Lung (tissue), 12 donors: ENCODE data around the gene CEP72. TPM values are rescaled to one million over a fixed set of nuclear protein-coding genes. Genes with fewer than 3 reads are reported as not detected.

Experiments used
- ATAC-seq: fragments of 200-7000 bp; cut with Tn5 transposase; one replicate; pipeline ENCODE4 v1.9.1; 2020; ENCODE audit warnings: moderate number of reproducible peaks; ENCODE audit not compliant: insufficient read depth, low FRiP score
- DNase-seq, 3 donors: peaks; one replicate each; pipeline ENCODE4 v3.0.0-alpha.2; 2013 to 2017
- H3K27ac ChIP-seq, 2 donors: one replicate each; pipeline ENCODE4 v1.5.1; 2013; ENCODE audit warnings: mild to moderate bottlenecking in 2 of 2, moderate library complexity in 2 of 2, control low read depth in 1 of 2, inconsistent platforms in 1 of 2, low read depth in 1 of 2, low read length in 1 of 2
- H3K27me3 ChIP-seq, 3 donors: one replicate each; pipeline ENCODE4 v1.5.1; 2013; ENCODE audit warnings: low read length in 2 of 3; ENCODE audit not compliant: control insufficient read depth in 3 of 3, insufficient read depth in 3 of 3
- H3K36me3 ChIP-seq, 4 donors: one replicate each; pipeline ENCODE4 v1.5.1; 2013; ENCODE audit warnings: low read length in 4 of 4, mild to moderate bottlenecking in 1 of 4, moderate library complexity in 1 of 4; ENCODE audit not compliant: control insufficient read depth in 4 of 4, insufficient read depth in 4 of 4
- H3K4me1 ChIP-seq, 5 donors: one replicate each; pipeline ENCODE4 v1.5.1; 2013; ENCODE audit warnings: low read length in 5 of 5, mild to moderate bottlenecking in 2 of 5, moderate library complexity in 1 of 5; ENCODE audit not compliant: control insufficient read depth in 5 of 5, insufficient read depth in 5 of 5
- H3K4me3 ChIP-seq: one replicate; pipeline ENCODE4 v1.5.1; 2013; ENCODE audit warnings: mild to moderate bottlenecking, control low read depth, moderate library complexity
- H3K9ac ChIP-seq, 2 donors: one replicate each; pipeline ENCODE4 v1.5.1; 2013; ENCODE audit warnings: low read length in 2 of 2, control low read depth in 1 of 2; ENCODE audit not compliant: insufficient read depth in 1 of 2
- H3K9me3 ChIP-seq, 4 donors: one replicate each; pipeline ENCODE4 v1.5.1; 2013; ENCODE audit warnings: low read length in 3 of 4, mild to moderate bottlenecking in 1 of 4, moderate library complexity in 1 of 4; ENCODE audit not compliant: control insufficient read depth in 4 of 4, insufficient read depth in 3 of 4
- WGBS, 2 donors: extraction: QIAGEN DNeasy Blood & Tissue Kit; methylation state at CpG; one replicate each; pipeline ENCODE4 v1.1.7; 2013; 5-methylcytosine and 5-hydroxymethylcytosine counted together
- polyA plus RNA-seq, 2 donors: library from polyadenylated mRNA; stranded (reverse); fragments of 200-250 nt; gene quantifications; one replicate each; pipeline ENCODE4 v1.2.1, GENCODE V29; 2013
- total RNA-seq, 2 donors: library from RNA; depleted of rRNA in 1 of 2; stranded (reverse); fragments of >200 nt in 1 of 2; gene quantifications; one replicate each; pipeline ENCODE4 v1.2.1, GENCODE V29; 2014 to 2021
- TF ChIP-seq, protein P1 (sequence below): IDR thresholded peaks from 2 replicates; pipeline ENCODE4 v1.5.1; 2012; ENCODE audit warnings: mild to moderate bottlenecking; ENCODE audit errors: control extremely low read depth, extremely low read depth
- donor health status: control.
- donor health status: control.
- donor health status: Bipolar disorder and iron deficiency.
- donor health status: healthy.
- donor health status: DM: yes; HTN: yes; CAD: no.

The CEP72 gene
- total and polyA plus RNA-seq, 4 donors, result 3.1 to 12.1 (median 6.0) TPM

DNA sequence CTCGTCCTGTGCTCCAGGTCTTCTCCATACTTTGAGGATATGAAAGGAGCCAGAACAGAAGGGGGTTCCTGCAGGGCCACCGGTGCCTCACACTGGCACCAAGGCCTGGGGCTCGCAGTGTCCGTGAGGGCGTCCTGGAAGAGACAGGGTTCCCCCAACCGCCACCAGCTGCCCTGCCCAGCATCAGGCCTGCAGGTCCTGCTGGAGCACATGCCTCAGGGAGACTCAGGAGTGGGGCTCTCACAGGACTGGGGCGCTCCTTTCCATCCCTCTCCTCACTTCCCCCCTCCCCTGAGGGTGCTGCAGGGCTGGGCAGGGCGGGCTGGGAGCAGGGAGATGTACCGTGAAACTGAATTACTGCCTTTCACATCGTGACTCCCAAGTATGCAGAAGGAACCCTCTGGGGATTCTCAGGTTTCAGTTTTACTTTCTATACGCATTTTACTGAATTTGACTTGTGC, 31.7 kb downstream of the CEP72 start:
- Histone ChIP-seq H3K4me1 (no peaks in the 10 kb centered on the region), H3K9me3 (peaks cover 0 to 3% (median 0%) of the 10 kb centered on the region in 4 donors), H3K36me3 (peaks cover 0 to 49% (median 11%) of the 10 kb centered on the region in 4 donors), H3K4me3 (no peak overlapping the region), H3K27me3 (no peaks in the 10 kb centered on the region), H3K9ac (no peak overlapping the region), H3K27ac (no peak overlapping the region)
- DNase-seq (no peak), ATAC-seq (no peak)
- TF ChIP-seq, protein P1, sequence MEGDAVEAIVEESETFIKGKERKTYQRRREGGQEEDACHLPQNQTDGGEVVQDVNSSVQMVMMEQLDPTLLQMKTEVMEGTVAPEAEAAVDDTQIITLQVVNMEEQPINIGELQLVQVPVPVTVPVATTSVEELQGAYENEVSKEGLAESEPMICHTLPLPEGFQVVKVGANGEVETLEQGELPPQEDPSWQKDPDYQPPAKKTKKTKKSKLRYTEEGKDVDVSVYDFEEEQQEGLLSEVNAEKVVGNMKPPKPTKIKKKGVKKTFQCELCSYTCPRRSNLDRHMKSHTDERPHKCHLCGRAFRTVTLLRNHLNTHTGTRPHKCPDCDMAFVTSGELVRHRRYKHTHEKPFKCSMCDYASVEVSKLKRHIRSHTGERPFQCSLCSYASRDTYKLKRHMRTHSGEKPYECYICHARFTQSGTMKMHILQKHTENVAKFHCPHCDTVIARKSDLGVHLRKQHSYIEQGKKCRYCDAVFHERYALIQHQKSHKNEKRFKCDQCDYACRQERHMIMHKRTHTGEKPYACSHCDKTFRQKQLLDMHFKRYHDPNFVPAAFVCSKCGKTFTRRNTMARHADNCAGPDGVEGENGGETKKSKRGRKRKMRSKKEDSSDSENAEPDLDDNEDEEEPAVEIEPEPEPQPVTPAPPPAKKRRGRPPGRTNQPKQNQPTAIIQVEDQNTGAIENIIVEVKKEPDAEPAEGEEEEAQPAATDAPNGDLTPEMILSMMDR, result no peak
- 89 to 96% methylated on average over 11 of the region's 11 CpGs for WGBS, 2 donors

DNA sequence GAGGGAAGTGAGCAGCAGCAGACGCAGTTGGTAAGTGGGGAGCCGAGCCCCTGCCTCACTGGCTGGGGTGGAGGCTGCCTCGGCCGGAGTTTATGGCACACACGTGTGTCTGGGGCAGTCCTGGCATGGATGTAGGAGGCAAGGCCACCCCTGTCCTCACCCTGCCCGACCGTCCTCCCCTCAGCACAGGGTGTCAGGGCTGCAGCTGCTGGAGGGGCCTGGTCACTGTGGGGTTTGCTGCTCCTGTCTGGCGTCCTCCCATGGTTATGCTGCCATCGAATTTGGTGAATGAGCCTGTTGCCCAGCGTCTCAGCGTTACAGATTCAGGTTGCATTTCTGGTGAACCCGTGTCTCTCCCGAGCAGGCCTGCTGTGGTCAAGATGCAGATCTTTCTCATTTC, 32.4 kb downstream of the CEP72 start:
- Histone ChIP-seq H3K4me1 (no peaks in the 10 kb centered on the region), H3K27me3 (no peaks in the 10 kb centered on the region), H3K9ac (no peak overlapping the region), H3K4me3 (no peak overlapping the region), H3K9me3 (peaks cover 0 to 3% (median 0%) of the 10 kb centered on the region in 4 donors), H3K36me3 (peaks cover 0 to 44% (median 11%) of the 10 kb centered on the region in 4 donors), H3K27ac (no peak overlapping the region)
- WGBS, 2 donors, result 91 to 96% methylated on average over 13 of the region's 13 CpGs
- ATAC-seq, result no peak
- DNase-seq, result no peak
- TF ChIP-seq, protein P1, result no peak

DNA sequence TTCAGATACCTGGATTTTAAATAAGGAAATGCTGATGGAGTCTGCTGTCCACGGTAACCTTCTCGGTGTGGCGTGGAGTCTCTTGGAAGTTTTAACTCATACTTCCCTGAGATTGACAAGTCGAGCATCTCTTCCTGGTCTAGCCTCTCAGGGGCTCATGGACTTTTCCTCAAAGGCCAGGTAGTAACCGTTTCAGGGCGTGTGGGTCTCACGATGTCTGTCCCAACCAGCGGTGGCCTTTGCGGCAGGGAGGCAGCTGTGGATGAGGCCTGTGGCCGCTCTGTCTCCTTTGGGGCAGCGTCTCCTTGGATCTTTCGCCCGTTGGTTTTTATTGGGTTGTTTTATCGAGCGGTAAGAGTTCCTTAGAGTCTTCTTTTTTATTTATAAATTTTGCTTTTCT, 32.8 kb downstream of the CEP72 start:
- DNase-seq, result no peak
- peaks cover 0 to 3% (median 0%) of the 10 kb centered on the region in 4 donors for H3K9me3 ChIP-seq
- H3K4me1 ChIP-seq, result no peaks in the 10 kb centered on the region
- 95 to 97% methylated on average over 15 of the region's 15 CpGs for WGBS, 2 donors
- no peak overlapping the region for H3K4me3 ChIP-seq
- H3K27me3 ChIP-seq, result no peaks in the 10 kb centered on the region
- H3K9ac ChIP-seq, result no peak overlapping the region
- no peak overlapping the region for H3K27ac ChIP-seq
- H3K36me3 ChIP-seq, result peaks cover 0 to 39% (median 12%) of the 10 kb centered on the region in 4 donors
- no peak for ATAC-seq
- TF ChIP-seq, protein P1, result no peak

DNA sequence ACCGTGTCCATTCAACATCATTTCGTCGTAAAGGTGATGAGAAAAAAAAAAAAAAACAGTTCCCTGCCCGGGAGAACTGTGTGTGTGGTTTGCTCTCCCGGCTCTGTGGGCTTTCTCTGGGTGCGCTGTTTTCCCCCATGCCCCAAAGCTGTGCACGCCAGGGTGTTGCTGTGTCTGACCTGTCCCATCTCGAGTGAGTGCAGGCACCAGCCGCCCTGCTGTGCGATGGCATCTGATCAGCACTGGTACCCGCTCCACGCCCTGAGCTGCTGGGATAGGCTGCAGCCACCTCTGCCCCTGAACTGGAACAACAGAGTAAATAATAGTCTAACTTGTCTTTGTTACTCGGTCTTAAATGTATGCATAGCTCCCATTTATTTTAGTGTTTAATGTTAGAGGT, 33.3 kb downstream of the CEP72 start:
- H3K27me3 ChIP-seq, result no peaks in the 10 kb centered on the region
- 92 to 96% methylated on average over 13 of the region's 13 CpGs for WGBS, 2 donors
- TF ChIP-seq, protein P1, result no peak
- no peak for ATAC-seq
- H3K27ac ChIP-seq, result no peak overlapping the region
- H3K9me3 ChIP-seq, result peaks cover 0 to 3% (median 0%) of the 10 kb centered on the region in 4 donors
- no peaks in the 10 kb centered on the region for H3K4me1 ChIP-seq
- no peak overlapping the region for H3K9ac ChIP-seq
- DNase-seq, result no peak
- H3K36me3 ChIP-seq, result peaks cover 0 to 36% (median 10%) of the 10 kb centered on the region in 4 donors
- H3K4me3 ChIP-seq, result no peak overlapping the region
